Bronchial epithelial cell (primary cell): ENCODE measurements around the gene AK8. TPM values are rescaled to one million over a fixed set of nuclear protein-coding genes. Genes with fewer than 3 reads are reported as not detected.
A peak's percentile ranks its signal among the peaks of the same experiment; 100 is the strongest.

Source experiments
- DNase-seq: peaks from one replicate; pipeline ENCODE4 v3.0.0-alpha.2; 2010; ENCODE audit warnings: low read depth
- FAIRE-seq: peaks from 2 replicates; lab custom pipeline; 2011; peaks lifted over from hg19 to GRCh38; lab: Jason Lieb, UNC
- H3K27me3 ChIP-seq: 2 replicates; pipeline ENCODE4 v1.5.1; 2011; ENCODE audit warnings: low read length; ENCODE audit not compliant: control insufficient read depth, insufficient read depth
- H3K36me3 ChIP-seq: 2 replicates; pipeline ENCODE4 v1.5.1; 2011; ENCODE audit warnings: low read length; ENCODE audit not compliant: control insufficient read depth, insufficient read depth
- H3K4me3 ChIP-seq: 2 replicates; pipeline ENCODE4 v1.5.1; 2011; ENCODE audit warnings: mild to moderate bottlenecking, low read depth, low read length, control low read depth
- total RNA-seq: library from RNA; depleted of rRNA; stranded (reverse); fragments of >200 nt; gene quantifications from 2 replicates; pipeline ENCODE4 v1.2.1, GENCODE V29; 2014
- TF ChIP-seq, protein P1 (sequence below): IDR thresholded peaks from 2 replicates; pipeline ENCODE4 v1.5.1; 2011; ENCODE audit warnings: mild to moderate bottlenecking, moderate library complexity, low read length, control low read depth, inconsistent platforms; ENCODE audit not compliant: insufficient read depth, severe bottlenecking

The AK8 gene
- total RNA-seq, 1 donor from 2014 or later, result not detected

DNA sequence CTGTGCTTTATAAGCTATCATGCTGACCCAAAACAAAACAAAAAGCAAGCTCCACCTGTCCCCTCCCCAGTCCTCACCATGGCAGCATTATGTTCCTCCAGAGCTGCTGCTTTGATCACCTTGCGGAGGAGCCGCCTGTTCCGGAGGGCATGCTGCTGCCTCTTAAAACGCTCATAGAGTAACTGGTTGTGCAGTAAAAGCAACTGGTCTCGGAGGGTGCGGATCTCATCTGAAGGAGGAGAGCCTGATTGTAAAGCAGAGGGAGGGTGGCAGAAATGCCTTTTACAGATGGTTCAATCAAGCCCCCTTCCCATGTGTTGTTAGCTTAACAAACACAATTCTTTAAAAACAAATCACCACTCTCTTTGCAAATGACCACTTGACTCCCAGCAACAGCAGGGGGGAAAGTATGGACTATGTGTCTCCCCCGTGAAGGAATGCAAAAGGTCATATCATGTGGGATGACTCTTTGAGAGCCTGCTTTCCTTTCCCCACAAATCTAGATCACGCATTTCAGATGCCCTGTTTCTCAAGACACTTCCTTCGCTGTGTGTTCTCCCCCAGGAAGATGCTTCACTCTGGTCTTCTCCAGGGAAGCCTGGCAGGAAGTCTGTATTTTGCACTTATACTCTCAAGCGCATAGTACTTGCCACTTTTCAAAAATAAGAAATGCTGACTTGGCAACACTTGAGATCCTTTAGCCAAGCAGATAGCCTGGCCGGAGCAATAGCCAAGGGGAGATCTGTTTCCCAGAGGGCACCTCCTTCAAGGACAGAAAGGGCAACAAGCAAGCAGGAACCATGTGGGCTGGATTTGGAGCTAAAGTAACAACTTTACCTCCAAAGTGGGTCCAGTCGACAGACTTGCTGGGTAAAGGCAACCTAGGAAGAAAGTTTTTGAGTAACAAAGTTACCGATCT, 25.7 kb upstream of the AK8 start:
- H3K36me3 ChIP-seq, result peaks cover 18% of the 10 kb centered on the region
- TF ChIP-seq, protein P1, sequence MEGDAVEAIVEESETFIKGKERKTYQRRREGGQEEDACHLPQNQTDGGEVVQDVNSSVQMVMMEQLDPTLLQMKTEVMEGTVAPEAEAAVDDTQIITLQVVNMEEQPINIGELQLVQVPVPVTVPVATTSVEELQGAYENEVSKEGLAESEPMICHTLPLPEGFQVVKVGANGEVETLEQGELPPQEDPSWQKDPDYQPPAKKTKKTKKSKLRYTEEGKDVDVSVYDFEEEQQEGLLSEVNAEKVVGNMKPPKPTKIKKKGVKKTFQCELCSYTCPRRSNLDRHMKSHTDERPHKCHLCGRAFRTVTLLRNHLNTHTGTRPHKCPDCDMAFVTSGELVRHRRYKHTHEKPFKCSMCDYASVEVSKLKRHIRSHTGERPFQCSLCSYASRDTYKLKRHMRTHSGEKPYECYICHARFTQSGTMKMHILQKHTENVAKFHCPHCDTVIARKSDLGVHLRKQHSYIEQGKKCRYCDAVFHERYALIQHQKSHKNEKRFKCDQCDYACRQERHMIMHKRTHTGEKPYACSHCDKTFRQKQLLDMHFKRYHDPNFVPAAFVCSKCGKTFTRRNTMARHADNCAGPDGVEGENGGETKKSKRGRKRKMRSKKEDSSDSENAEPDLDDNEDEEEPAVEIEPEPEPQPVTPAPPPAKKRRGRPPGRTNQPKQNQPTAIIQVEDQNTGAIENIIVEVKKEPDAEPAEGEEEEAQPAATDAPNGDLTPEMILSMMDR, result no peak
- no peak overlapping the region for H3K4me3 ChIP-seq
- FAIRE-seq (no peak), DNase-seq (no peak)
- no peaks in the 10 kb centered on the region for H3K27me3 ChIP-seq

DNA sequence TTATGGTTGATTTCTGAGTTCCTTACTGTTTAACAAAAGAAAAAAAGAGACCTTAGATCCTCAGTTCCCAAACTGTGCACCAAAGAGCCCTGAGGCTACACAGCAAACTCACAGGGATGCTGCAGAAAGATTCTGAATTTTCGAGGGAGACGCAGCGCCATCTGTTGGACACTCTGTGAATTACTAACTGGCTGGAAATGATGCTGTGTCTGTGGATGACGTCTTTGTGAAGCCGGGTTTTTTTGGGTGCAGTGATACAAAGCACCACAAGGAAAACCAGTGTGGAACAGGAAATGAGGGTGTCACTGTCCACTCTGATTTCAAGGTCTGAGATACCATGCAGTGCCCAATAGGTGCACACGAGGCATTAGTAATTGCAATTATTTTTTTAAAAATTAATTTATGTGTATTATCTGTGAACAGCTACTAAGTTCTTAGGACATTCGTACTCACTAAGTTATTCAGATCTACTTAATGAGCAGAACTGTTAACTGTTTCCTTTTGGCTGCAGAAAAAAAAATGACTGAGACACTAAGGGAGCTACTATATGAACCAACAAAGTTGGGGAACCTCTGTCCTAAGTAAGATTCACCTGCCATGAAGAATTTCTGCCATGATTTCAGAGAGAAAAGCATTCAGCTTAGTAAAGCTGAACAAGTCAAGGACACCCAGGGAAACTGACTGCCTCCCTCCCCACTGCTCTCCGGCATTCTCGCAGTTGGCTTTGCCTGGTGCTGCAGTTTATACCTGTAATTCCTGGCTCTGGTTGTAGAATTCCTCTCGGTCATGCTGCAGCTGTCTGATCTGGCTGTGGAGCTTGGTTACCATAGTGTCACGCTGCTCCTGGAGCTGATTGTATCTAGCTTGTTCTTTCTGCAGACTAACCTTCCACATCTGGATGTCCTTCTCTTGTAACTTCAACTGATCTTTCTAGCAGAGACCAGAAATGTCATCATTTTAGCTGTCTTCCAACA, 24.1 kb upstream of the AK8 start:
- no peak overlapping the region for H3K4me3 ChIP-seq
- H3K36me3 ChIP-seq, result peaks cover 20% of the 10 kb centered on the region
- FAIRE-seq, result no peak
- H3K27me3 ChIP-seq, result no peaks in the 10 kb centered on the region
- TF ChIP-seq, protein P1, result peak; percentile 84
- DNase-seq, result peak; percentile 80

DNA sequence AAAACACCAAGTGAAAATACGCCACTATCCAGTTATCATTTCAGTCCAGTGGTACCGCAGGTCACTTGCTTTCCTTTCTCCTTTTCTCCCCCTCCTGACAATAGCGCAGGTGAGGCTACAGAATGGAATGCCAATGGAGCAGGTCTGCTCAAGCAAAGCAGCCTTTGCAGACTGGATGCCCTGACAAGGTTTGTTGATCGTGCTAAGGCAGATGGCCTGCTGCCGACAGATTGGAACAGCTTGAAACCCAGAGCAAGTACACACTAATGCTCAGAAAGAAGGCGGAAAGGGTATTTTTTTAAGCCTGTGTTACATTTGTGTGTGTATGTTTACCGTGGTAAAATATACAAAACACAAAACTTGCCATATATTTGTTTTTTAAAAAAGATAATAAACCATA, 20.0 kb upstream of the AK8 start:
- no peak for FAIRE-seq
- DNase-seq, result no peak
- Histone ChIP-seq H3K27me3 (no peaks in the 10 kb centered on the region), H3K4me3 (no peak overlapping the region), H3K36me3 (peaks cover 22% of the 10 kb centered on the region)
- TF ChIP-seq, protein P1, result no peak

DNA sequence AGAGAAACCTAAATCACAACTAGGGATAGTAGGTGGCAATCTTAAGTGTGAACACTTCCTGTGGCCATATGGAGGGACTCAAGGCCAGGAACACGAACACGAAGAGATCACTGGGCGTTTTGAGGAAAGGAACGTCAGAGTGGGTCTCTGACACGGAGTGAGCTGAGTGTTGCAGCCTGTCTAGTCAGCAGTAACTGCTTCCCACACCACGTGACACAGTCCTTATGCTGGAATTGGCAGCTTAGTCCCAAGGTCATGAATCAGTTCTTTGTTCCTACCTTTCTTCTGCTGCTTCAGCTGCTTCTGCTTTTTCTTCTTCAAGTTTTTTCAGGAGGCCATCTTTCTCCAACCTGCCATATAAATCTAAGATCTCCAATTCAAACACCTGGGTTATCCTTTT, 18.8 kb upstream of the AK8 start:
- Histone ChIP-seq H3K4me3 (no peak overlapping the region), H3K27me3 (no peaks in the 10 kb centered on the region), H3K36me3 (peaks cover 20% of the 10 kb centered on the region)
- TF ChIP-seq, protein P1, result no peak
- peak; percentile 96 for FAIRE-seq
- DNase-seq, result no peak

DNA sequence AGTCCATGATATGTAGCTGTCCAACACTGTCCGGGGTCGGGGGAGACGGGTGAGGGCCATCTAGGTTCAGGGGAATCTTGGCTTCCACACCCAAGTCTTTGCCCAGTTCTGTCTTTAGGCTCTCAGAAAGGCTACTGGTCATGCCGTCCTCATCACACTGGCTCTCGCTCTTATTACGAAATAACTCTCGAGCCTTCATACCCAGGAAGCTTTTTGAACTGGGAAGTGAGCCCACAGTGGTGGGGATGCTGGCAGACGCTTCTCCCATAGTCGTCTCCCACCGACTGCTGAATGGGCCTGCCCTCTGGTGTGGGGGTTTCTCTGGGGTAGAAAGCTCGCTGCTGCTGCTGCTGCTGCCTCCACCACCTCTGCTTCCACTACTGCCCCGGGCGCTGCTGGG, 18.2 kb upstream of the AK8 start:
- H3K27me3 ChIP-seq, result no peaks in the 10 kb centered on the region
- H3K4me3 ChIP-seq, result no peak overlapping the region
- TF ChIP-seq, protein P1, result no peak
- H3K36me3 ChIP-seq, result peaks cover 20% of the 10 kb centered on the region
- FAIRE-seq, result no peak
- DNase-seq, result no peak
